Measurements from ENCODE around the gene FRRS1. TPM values are rescaled to one million over a fixed set of nuclear protein-coding genes. Genes with fewer than 3 reads are reported as not detected.
A peak's percentile ranks its signal among the peaks of the same experiment; 100 is the strongest.

FRRS1 gene
- total and polyA plus RNA-seq, 12 donors, result 0.88 to 8.2 (median 4.7) TPM

DNA sequence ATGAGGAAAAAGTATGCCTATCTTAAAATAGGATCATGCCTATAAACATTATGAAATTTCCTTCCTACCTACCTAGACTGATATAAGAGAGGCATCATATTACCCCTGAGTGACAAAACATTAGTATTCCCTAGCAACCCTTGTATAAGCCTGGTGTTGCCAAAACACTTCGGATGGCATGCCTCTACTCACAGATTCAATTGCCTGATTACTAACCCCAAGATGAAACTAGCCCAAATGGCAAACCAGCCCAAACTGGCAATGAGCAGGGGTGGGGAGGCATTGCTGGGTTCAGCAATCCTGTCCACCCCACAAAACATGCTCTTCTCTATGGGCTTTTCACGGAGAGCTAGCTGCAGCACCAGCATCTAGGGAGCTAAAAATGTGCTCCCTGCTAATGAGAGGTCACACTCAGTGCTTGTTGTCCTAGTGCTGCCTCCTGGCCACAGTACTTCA, 106.7 kb downstream of the FRRS1 start:
- Histone ChIP-seq H3K36me3 (peaks cover 0 to 19% (median 0%) of the 10 kb centered on the region in 9 donors), H3K27me3 (no peaks in the 10 kb centered on the region), H3K9me3 (no peaks in the 10 kb centered on the region), H3K4me3 (peak overlapping the region in 1 of 10 donors; percentile 15), H3K27ac (peak overlapping the region; percentile 29 to 99 (median 80)), H3K4me1 (peaks cover 15 to 100% (median 80%) of the 10 kb centered on the region in 9 donors)
- TF ChIP-seq, protein P1, sequence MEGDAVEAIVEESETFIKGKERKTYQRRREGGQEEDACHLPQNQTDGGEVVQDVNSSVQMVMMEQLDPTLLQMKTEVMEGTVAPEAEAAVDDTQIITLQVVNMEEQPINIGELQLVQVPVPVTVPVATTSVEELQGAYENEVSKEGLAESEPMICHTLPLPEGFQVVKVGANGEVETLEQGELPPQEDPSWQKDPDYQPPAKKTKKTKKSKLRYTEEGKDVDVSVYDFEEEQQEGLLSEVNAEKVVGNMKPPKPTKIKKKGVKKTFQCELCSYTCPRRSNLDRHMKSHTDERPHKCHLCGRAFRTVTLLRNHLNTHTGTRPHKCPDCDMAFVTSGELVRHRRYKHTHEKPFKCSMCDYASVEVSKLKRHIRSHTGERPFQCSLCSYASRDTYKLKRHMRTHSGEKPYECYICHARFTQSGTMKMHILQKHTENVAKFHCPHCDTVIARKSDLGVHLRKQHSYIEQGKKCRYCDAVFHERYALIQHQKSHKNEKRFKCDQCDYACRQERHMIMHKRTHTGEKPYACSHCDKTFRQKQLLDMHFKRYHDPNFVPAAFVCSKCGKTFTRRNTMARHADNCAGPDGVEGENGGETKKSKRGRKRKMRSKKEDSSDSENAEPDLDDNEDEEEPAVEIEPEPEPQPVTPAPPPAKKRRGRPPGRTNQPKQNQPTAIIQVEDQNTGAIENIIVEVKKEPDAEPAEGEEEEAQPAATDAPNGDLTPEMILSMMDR (IDR thresholded peaks at IDR 0.05), result no peak
- intact Hi-C loops (cut with DNase I), result no loop called here
- peak in 7 of 8 donors; percentile 35 to 78 (median 60) for ATAC-seq
- WGBS, 2 donors, result 21 to 31% methylated on average over 2 of the region's 2 CpGs
- no peak for DNase-seq

Other genes starting within 250 kb of the FRRS1 start
- gene PALMD, start 120.5 kb downstream of the FRRS1 start, total RNA-seq, result 100 to 1,000 TPM in 7 of 10 donors, 10 to 100 TPM in 3; 82.5 to 173 (median 121) TPM
- 100 to 1,000 TPM in 1 of 2 donors, 10 to 100 TPM in 1; 81.2 to 194 TPM for gene PALMD, start 120.5 kb downstream of the FRRS1 start, polyA plus RNA-seq
- gene AGL, start 83.7 kb upstream of the FRRS1 start, total RNA-seq, result 10 to 100 TPM; 38.5 to 73.1 (median 58.8) TPM
- 10 to 100 TPM; 10.5 to 17.0 TPM for gene AGL, start 83.7 kb upstream of the FRRS1 start, polyA plus RNA-seq
- 1 to 10 TPM; 5.3 to 9.4 (median 8.1) TPM for gene SLC35A3, start 203.4 kb upstream of the FRRS1 start, total RNA-seq
- 1 to 10 TPM; 3.2 to 7.8 TPM for gene SLC35A3, start 203.4 kb upstream of the FRRS1 start, polyA plus RNA-seq

Measured in heart right ventricle (tissue), 16 donors.